H9 (cell line): Measurements from ENCODE around the gene SORD. TPM values are rescaled to one million over a fixed set of nuclear protein-coding genes. Genes with fewer than 3 reads are reported as not detected.

ENCODE experiments used
- DNase-seq: peaks from one replicate; pipeline ENCODE4 v3.0.0-alpha.2; 2017
- H2AFZ ChIP-seq: one replicate; pipeline ENCODE4 v1.6.1; 2013; ENCODE audit warnings: mild to moderate bottlenecking, low read length, control low read depth, moderate library complexity
- H2AK5ac ChIP-seq: 2 replicates; pipeline ENCODE4 v1.6.1; 2013; ENCODE audit warnings: low read length, control low read depth, mixed read lengths; ENCODE audit not compliant: insufficient read length
- H2BK120ac ChIP-seq: one replicate; pipeline ENCODE4 v1.6.1; 2013; ENCODE audit warnings: low read depth, mild to moderate bottlenecking, low read length, control low read depth, inconsistent platforms; ENCODE audit not compliant: poor library complexity, severe bottlenecking
- H2BK12ac ChIP-seq: 2 replicates; pipeline ENCODE4 v1.6.1; 2013; ENCODE audit warnings: low read length, control low read depth, mixed read lengths, low read depth; ENCODE audit not compliant: insufficient read length
- H2BK15ac ChIP-seq: 2 replicates; pipeline ENCODE4 v1.6.1; 2013; ENCODE audit warnings: low read depth, low read length, control low read depth
- H2BK20ac ChIP-seq: one replicate; pipeline ENCODE4 v1.6.1; 2013; ENCODE audit warnings: low read depth, mild to moderate bottlenecking, low read length, control low read depth, inconsistent platforms; ENCODE audit not compliant: poor library complexity, severe bottlenecking
- H2BK5ac ChIP-seq: 2 replicates; pipeline ENCODE4 v1.6.1; 2013; ENCODE audit warnings: low read length, control low read depth, mixed read lengths; ENCODE audit not compliant: insufficient read length
- H3K14ac ChIP-seq: 2 replicates; pipeline ENCODE4 v1.6.1; 2013; ENCODE audit warnings: low read length, control low read depth; ENCODE audit not compliant: insufficient read depth
- H3K18ac ChIP-seq: 2 replicates; pipeline ENCODE4 v1.6.1; 2013; ENCODE audit warnings: low read depth, mild to moderate bottlenecking, mixed read lengths, low read length, control low read depth; ENCODE audit not compliant: insufficient read length
- H3K23ac ChIP-seq: 2 replicates; pipeline ENCODE4 v1.6.1; 2013; ENCODE audit warnings: low read length, control low read depth, mixed read lengths, low read depth; ENCODE audit not compliant: insufficient read length
- H3K23me2 ChIP-seq: 2 replicates; pipeline ENCODE4 v1.6.1; 2013; ENCODE audit warnings: low read depth, mild to moderate bottlenecking, mixed read lengths, low read length, control low read depth; ENCODE audit not compliant: insufficient read length, poor library complexity, severe bottlenecking
- H3K27ac ChIP-seq: 2 replicates; pipeline ENCODE4 v1.5.1; 2013; ENCODE audit warnings: low read length, control low read depth, mixed read lengths, low read depth; ENCODE audit not compliant: insufficient read length
- H3K27me3 ChIP-seq: 2 replicates; pipeline ENCODE4 v1.6.1; 2013; ENCODE audit warnings: low read length, control low read depth, inconsistent platforms; ENCODE audit not compliant: insufficient read depth
- H3K4ac ChIP-seq: 2 replicates; pipeline ENCODE4 v1.6.1; 2013; ENCODE audit warnings: low read depth, mild to moderate bottlenecking, control low read depth, inconsistent platforms, low read length, moderate library complexity
- H3K4me1 ChIP-seq: 2 replicates; pipeline ENCODE4 v1.6.1; 2013; ENCODE audit warnings: low read length, control low read depth, inconsistent platforms; ENCODE audit not compliant: insufficient read depth
- H3K4me2 ChIP-seq: 2 replicates; pipeline ENCODE4 v1.6.1; 2013; ENCODE audit warnings: low read length, control low read depth, mixed read lengths; ENCODE audit not compliant: insufficient read length, insufficient read depth
- H3K56ac ChIP-seq: 2 replicates; pipeline ENCODE4 v1.6.1; 2013; ENCODE audit warnings: low read depth, mild to moderate bottlenecking, mixed read lengths, low read length, control low read depth; ENCODE audit not compliant: insufficient read length
- H3K79me1 ChIP-seq: 2 replicates; pipeline ENCODE4 v1.6.1; 2013; ENCODE audit warnings: low read depth, mild to moderate bottlenecking, moderate library complexity, low read length, control low read depth, inconsistent platforms; ENCODE audit not compliant: insufficient read depth, poor library complexity, severe bottlenecking
- H3K79me2 ChIP-seq: 2 replicates; pipeline ENCODE4 v1.6.1; 2013; ENCODE audit warnings: low read length, control low read depth, inconsistent platforms; ENCODE audit not compliant: insufficient read depth
- H3K9ac ChIP-seq: 2 replicates; pipeline ENCODE4 v1.6.1; 2013; ENCODE audit warnings: low read length, control low read depth, mixed read lengths; ENCODE audit not compliant: insufficient read length; ENCODE audit errors: extremely low read depth
- H3K9me3 ChIP-seq: one replicate; pipeline ENCODE4 v1.6.1; 2013; ENCODE audit warnings: low read depth, low read length, inconsistent platforms; ENCODE audit not compliant: control insufficient read depth
- H3T11ph ChIP-seq: one replicate; pipeline ENCODE4 v1.6.1; 2013; ENCODE audit warnings: mild to moderate bottlenecking, low read length, control low read depth, inconsistent platforms
- H4K20me1 ChIP-seq: one replicate; pipeline ENCODE4 v1.6.1; 2013; ENCODE audit not compliant: control insufficient read depth, insufficient read length, insufficient read depth
- H4K5ac ChIP-seq: 2 replicates; pipeline ENCODE4 v1.6.1; 2013; ENCODE audit warnings: low read depth, mild to moderate bottlenecking, mixed read lengths, low read length, control low read depth; ENCODE audit not compliant: insufficient read length
- H4K8ac ChIP-seq: replicated peaks from 2 replicates; pipeline ENCODE4 v1.6.1; 2013; ENCODE audit warnings: low read length, control low read depth, mixed read lengths, low read depth; ENCODE audit not compliant: insufficient read length
- H4K91ac ChIP-seq: 2 replicates; pipeline ENCODE4 v1.6.1; 2013; ENCODE audit warnings: low read depth, mild to moderate bottlenecking, moderate library complexity, mixed read lengths, low read length, control low read depth; ENCODE audit not compliant: insufficient read length
- H3K27ac Mint-ChIP-seq, 3 experiments: 2 replicates in 2 of 3; 3 replicates in 1 of 3; pipeline ENCODE4 v1.8.0; 2020 to 2021; ENCODE audit warnings: mixed read lengths in 3 of 3, mild to moderate bottlenecking in 1 of 3, moderate library complexity in 1 of 3
- H3K27me3 Mint-ChIP-seq: 2 replicates; pipeline ENCODE4 v1.8.0; 2021; ENCODE audit warnings: low read depth, mild to moderate bottlenecking, moderate library complexity, mixed read lengths
- H3K36me3 Mint-ChIP-seq, 3 experiments: 2 replicates in 2 of 3; 3 replicates in 1 of 3; pipeline ENCODE4 v1.8.0; 2020 to 2021; ENCODE audit warnings: low read depth in 3 of 3, mixed read lengths in 3 of 3; ENCODE audit not compliant: insufficient read depth in 1 of 3
- H3K4me1 Mint-ChIP-seq, 2 experiments: 2 replicates each; pipeline ENCODE4 v1.8.0; 2020; ENCODE audit warnings: mixed read lengths in 2 of 2
- H3K4me3 Mint-ChIP-seq, 2 experiments: 2 replicates in 1 of 2; 3 replicates in 1 of 2; pipeline ENCODE4 v1.8.0; 2020 to 2021; ENCODE audit warnings: mild to moderate bottlenecking in 2 of 2, mixed read lengths in 2 of 2, moderate library complexity in 1 of 2
- H3K9me3 Mint-ChIP-seq, 2 experiments: 2 replicates in 1 of 2; 3 replicates in 1 of 2; pipeline ENCODE4 v1.8.0; 2020; ENCODE audit warnings: mild to moderate bottlenecking in 2 of 2, mixed read lengths in 2 of 2, moderate library complexity in 1 of 2
- WGBS: extraction: QIAGEN DNeasy Blood & Tissue Kit; methylation state at CpG from one replicate; pipeline ENCODE4 v1.1.7; 2013; ENCODE audit warnings: missing lambda C conversion rate, low lambda C conversion rate, mixed read lengths; ENCODE audit not compliant: insufficient read length; ENCODE audit errors: extremely low coverage; 5-methylcytosine and 5-hydroxymethylcytosine counted together
- total RNA-seq: library from RNA; stranded (reverse); gene quantifications from 2 replicates; pipeline ENCODE4 v1.2.1, GENCODE V29; 2021
- TF ChIP-seq, protein P1 (sequence below): fragments of 200-600 bp; sonication (generic); conservative IDR thresholded peaks from 3 replicates; pipeline ENCODE4 v1.8.0; 2021; ENCODE audit warnings: antibody characterized with exemption, mild to moderate bottlenecking

Gene SORD
- total RNA-seq, 1 experiment from 2014 or later: 35.2 TPM

GRCh38 chr15:45084163-45084562, 61.2 kb downstream of the SORD start:
- H3K9me3 Mint-ChIP-seq: no peaks in the 10 kb centered on the region
- no peak overlapping the region for H2AK5ac ChIP-seq
- no peaks in the 10 kb centered on the region for H3K27me3 ChIP-seq
- H3K56ac ChIP-seq: no peak overlapping the region
- H2BK20ac ChIP-seq: no peak overlapping the region
- H3K36me3 Mint-ChIP-seq: no peaks in the 10 kb centered on the region
- H2BK12ac ChIP-seq: no peak overlapping the region
- no peak overlapping the region for H4K91ac ChIP-seq
- no peaks in the 10 kb centered on the region for H3K23me2 ChIP-seq
- WGBS: no CpG with 5 or more reads among the region's 3 CpGs
- H3K79me2 ChIP-seq: no peaks in the 10 kb centered on the region
- no peak overlapping the region for H3K23ac ChIP-seq
- no peak overlapping the region for H3K18ac ChIP-seq
- no peak overlapping the region for H2BK120ac ChIP-seq
- H2BK15ac ChIP-seq: no peak overlapping the region
- H3K4me1 Mint-ChIP-seq: peaks cover 0 to 1% of the 10 kb centered on the region in 2 experiments; a peak in 1 of 4 replicates
- no peak overlapping the region for H3K27ac ChIP-seq
- no peaks in the 10 kb centered on the region for H3K4me1 ChIP-seq
- H3K79me1 ChIP-seq: no peaks in the 10 kb centered on the region
- no peaks in the 10 kb centered on the region for H4K20me1 ChIP-seq
- H3K9me3 ChIP-seq: no peaks in the 10 kb centered on the region
- H3K4me3 Mint-ChIP-seq: no peak overlapping the region
- no peak overlapping the region for H3K27ac Mint-ChIP-seq
- H4K5ac ChIP-seq: no peak overlapping the region
- H2BK5ac ChIP-seq: no peak overlapping the region
- H3K14ac ChIP-seq: no peak overlapping the region
- TF ChIP-seq, protein P1, sequence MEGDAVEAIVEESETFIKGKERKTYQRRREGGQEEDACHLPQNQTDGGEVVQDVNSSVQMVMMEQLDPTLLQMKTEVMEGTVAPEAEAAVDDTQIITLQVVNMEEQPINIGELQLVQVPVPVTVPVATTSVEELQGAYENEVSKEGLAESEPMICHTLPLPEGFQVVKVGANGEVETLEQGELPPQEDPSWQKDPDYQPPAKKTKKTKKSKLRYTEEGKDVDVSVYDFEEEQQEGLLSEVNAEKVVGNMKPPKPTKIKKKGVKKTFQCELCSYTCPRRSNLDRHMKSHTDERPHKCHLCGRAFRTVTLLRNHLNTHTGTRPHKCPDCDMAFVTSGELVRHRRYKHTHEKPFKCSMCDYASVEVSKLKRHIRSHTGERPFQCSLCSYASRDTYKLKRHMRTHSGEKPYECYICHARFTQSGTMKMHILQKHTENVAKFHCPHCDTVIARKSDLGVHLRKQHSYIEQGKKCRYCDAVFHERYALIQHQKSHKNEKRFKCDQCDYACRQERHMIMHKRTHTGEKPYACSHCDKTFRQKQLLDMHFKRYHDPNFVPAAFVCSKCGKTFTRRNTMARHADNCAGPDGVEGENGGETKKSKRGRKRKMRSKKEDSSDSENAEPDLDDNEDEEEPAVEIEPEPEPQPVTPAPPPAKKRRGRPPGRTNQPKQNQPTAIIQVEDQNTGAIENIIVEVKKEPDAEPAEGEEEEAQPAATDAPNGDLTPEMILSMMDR: no peak
- H4K8ac ChIP-seq: no peak overlapping the region
- no peak overlapping the region for H2AFZ ChIP-seq
- H3K4me2 ChIP-seq: no peak overlapping the region
- H3K27me3 Mint-ChIP-seq: peaks cover 12% of the 10 kb centered on the region
- no peak for DNase-seq
- H3K4ac ChIP-seq: no peak overlapping the region
- H3T11ph ChIP-seq: no peak overlapping the region
- H3K9ac ChIP-seq: no peak overlapping the region
